Activated T-helper 1 cell treated with Interleukin-2 at 50 U/mL for 16 hours (primary cell): ENCODE data around the gene MAPK8IP1.

Experiments
- DNase-seq: peaks from one replicate; pipeline ENCODE4 v3.0.0-alpha.2; 2020; ENCODE audit warnings: low read depth

The MAPK8IP1 gene

DNA sequence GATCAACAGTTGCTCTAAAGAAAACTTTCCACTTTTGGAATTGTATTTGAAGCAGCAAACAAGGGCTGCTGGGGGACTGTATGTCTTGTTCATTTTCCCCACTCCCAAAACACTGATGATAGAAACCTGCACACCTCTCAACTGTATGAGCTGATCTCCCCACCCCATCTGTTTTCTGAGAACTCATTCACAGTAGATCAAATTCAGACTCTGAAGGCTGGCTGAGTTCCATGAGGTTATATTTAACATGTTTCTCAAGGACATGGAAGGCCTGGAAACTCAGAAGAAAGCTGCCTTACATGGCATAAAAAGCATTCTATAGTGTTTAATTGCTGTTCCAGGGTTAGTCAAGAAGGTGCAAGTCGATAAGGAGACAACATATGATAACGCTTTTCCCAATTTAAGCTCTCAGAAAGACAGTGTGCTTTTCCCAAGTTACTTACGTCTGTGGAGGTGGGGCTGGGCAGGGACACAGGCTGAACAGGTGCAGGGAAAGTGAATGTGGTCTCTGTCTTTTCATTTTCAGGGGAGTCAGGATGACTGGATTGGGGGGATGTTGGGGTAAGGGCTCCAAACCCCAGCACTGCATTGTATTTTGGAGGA is 60.0 kb downstream of the MAPK8IP1 start:
- no peak for DNase-seq

DNA sequence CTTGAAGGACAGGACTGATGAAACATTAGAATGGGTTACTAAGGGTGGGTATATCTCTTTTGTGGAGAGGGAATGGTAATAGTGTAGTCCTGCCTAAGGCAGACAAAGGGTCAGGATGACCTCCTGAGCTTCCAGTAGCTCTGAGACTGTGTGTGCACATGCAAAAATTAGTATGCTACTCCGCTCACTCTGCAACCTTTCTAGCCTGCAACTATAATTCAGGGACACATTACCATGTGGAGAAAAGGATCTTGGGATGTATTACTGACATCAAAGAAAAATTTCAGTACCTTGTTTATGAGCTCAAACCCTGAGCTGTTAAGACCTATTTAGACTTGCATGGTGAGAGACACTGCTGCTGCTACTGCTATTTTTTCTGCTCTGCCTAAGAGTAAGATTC is 62.4 kb downstream of the MAPK8IP1 start:
- DNase-seq, result no peak

DNA sequence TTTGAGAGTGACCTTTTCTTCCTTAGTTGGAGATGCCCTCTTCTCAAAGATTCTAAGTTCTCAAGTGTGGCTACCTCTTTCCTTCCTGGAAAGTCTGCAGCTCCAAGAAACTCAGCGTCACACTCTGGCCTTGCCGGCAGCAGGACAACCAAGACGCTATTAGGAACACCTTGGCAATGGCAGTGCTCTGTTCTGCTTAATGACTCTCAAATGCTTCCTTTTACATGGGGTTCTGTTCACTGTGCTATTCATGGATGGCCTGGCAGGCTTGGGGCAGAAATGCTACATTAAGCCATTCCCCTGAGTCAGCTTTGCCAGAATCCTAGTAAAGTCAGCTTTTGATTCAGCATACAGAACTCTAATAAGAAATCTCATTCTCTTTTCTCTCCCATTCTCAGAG is 62.9 kb downstream of the MAPK8IP1 start:
- DNase-seq, result no peak

DNA sequence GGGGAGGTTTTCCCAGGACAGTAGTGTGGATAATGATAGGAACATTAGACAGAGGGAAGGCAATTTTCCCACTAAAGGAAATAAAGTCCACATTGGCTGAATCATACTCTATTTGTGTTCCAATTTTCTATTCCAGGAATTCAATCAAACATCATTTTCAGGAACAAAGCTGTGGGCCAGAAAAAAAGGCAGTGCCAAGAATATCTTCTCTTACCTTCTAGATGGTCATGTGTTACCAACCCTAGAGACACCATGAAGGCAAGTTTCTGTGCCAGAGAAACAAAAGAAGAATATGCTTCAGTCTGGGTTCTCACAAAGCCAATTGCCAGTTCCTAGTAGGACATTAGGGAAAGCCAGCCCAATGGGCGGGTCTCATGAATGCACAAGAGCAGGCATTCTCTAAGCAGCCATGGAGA is 64.5 kb downstream of the MAPK8IP1 start:
- no peak for DNase-seq
